Posterior cingulate gyrus (tissue), 11 donors: ENCODE results near the gene SLC19A1.
A peak's percentile ranks its signal among the peaks of the same experiment; 100 is the strongest.
"Not testable (repeated sequence)": the region's sequence is repeated elsewhere in the genome, so short reads cannot be mapped to it uniquely, and the experiment has no call there.

Experiments used
- DNase-seq, 10 donors: peaks; one replicate each; pipeline versions ENCODE4 v3.0.0 to v3.0.0-alpha.2; 2020 to 2021; ENCODE audit warnings: mixed read lengths in 3 of 10
- intact Hi-C: fragments of 100-400 bp; cut with DNase I; formaldehyde crosslinking; loops from one replicate; pipeline ENCODE4 v1.15.1; 2023

Gene SLC19A1

DNA sequence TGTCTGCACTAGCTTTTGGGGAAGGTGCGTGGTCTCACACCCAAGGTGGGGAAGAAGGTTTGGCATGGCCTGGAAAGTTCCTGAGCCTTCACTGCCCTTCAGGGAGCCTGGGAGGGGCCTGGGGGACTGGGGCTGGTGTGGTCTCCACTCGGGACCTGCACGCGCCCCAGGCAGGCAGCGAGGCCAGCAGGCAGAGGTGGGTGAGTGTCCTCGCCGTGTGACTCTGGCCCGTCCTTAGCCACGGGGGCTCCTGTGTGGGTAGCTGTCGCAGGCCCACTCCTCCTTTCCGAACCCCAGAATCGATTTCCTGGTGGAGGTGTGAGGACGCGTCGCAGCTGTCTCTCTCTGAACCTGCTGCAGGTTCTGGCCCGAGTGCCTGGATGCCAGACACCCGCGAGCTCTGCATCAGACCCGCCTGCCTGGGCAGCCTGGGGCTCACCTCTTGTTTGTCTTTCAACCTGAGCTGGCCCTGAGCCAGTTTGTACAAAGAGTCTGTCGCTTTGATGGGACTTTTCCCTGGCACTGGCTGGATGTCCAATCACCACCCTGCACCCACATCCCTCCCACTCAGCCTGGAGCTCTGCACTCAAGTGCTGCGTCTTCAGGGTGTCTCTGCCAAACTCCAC is 36.0 kb upstream of the SLC19A1 start:
- intact Hi-C loops = no loop called here
- DNase-seq = peak in 2 of 10 donors; percentile 66

DNA sequence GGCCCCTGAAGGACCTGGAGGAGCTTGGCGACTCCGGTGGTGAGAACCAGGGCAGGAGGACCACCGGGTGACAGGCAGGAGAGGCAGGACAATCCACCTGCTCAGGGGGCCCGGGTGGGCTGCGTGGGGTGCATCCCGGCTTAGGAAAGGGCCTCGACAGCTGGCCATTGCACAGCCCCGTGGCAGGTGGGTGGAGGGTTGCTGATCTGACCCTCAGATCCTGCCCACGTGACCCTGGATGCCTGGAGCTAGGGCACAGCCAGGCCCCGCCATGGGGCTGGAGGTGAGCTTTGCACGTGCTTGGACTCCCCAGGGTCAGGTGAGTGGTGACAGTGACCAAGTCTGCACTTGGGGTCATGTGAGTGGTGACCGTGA is 35.5 kb upstream of the SLC19A1 start:
- DNase-seq = peak in 1 of 10 donors; percentile 63
- intact Hi-C loops = no loop called here

DNA sequence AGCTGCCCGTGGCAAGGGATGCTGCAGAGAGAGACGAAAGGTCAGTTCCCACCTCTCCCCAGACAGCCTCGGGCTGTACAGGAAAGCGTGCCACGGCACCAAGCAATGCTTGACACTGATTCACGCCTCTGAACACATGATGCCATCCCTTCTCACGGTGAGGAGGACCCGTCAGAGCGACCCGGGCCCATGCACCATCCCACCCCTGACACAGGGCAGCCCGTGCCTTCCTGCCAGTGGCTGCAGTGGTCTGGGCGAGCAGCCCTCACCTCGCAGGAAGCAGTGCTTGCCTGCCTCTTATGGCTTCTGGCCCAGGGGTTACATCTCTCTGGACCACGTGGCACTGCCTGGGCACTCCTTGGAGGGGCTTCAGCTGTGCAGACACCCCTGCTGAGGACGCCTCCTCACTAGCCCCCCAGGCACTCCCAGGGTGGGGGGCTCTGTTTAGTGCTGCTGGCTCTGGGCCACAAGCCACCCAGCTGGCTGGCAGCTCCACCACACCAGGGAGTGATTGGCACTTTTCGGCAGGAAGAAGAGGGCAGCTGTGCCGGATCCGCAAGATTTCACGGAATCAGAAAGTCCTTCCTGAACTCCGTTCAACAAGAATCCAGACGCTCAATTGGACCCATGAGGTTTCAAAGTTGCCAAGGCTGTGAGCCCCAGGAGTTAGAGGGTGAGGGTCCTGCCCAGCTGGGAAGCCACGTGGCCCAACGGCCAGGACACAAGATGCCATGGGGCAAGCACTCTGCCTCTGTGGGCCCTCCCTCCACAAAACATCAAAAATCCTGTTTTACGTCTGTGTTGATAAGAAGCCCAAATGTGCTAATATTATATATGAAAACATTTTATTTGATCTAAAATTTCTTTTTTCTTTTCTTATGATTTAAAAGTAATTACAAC is 34.8 kb upstream of the SLC19A1 start:
- DNase-seq = peak in 3 of 10 donors; percentile 35 to 64 (median 46)
- intact Hi-C loops = no loop called here

DNA sequence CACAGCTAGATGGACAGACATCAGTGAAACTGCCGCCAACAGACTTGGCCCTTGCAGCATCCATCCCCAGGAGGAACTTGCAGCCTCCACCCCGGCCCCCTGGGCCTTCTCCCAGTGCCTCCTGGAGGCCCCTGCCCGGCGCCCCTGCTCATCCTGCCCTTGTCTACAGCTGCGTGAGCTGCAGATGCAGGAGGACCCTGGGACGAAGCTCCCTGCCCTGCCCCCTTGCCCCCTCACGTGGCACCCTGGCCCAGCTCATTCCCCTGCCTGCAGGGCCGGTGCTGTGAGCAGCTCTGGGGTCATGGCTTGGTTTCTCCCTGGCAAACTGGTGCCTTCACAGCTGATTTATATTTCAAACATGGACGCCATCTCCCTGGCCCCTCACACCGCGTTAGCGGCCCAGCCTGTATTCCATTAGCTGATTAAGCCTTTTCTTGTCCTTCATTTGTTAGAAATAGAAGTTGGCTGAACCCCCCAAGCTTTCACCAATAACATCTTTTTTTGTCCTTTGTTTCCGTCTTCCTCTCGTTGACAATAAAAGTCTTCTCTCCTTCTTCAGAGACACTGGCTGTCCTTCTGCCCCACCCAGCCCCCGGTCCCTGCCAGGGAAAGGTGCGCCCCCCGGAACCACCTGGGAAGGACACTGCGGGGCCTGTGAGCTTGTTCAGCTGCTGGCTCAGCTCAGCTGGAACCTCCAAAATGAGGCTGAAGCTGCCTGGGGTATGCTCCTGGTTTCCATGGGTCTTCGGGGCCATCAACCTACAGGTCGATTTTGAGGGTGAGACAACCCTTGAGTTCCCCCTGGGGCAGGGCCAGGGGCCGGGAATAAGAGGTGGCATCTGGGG is 34.0 kb upstream of the SLC19A1 start:
- intact Hi-C loops = no loop called here
- peak in 3 of 10 donors; percentile 42 to 71 (median 46) for DNase-seq

DNA sequence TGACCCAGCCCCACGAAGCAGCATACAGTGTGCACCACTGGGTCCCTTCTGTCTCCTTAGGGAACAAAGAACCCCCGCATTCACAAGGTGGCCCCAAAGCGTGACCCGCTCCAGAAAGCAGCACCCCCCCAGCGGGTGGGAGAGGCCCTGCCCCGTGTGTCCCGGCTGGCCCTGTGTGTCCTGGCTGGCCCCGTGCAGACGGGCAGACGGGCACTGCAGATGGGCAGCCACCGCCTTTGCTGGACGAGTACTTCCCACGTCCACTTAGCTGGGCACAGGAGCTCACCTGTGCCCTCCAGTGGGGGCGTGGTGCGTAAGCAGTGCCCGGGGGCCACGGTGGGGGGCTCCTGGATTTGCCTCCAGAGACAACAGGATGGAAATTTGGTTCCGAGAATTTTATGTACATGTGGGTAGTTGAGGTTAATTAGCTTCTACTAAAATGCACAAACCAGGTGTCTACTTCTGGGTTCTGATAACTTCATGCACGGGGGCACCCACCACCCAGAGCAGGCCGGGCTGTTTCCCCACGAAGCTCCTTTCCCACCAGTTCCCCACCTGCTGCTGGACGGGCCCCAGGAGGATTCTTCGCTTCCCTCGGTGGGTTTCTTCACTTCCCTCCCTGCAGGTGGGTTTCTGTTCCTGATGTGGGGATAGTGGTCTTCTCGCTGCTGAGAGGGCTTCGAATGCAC is 33.2 kb upstream of the SLC19A1 start:
- peak in 4 of 10 donors; percentile 5 to 77 (median 50) for DNase-seq
- intact Hi-C loops = no loop called here

DNA sequence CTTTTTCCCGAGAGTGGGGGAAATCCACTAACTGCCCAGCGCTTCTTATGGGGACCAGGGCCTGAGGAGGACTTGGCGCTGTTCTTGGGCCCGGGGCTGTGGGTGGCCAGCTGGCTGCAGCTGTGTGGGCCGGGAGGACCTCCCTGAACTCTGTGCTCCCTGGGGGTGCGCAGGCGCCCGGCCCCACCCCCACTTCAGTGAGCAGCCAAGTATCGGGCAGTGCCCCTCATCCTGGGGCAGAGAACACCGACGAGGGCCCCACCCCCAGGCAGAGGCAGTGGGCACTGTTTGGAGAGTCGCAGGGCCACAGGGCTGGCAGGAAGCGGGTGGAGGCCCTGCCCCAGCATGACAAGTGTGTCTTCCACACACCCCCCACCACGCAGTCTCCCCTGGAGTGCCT is 32.5 kb upstream of the SLC19A1 start:
- intact Hi-C loops = no loop called here
- DNase-seq = peak in 4 of 10 donors; percentile 16 to 76 (median 64)

DNA sequence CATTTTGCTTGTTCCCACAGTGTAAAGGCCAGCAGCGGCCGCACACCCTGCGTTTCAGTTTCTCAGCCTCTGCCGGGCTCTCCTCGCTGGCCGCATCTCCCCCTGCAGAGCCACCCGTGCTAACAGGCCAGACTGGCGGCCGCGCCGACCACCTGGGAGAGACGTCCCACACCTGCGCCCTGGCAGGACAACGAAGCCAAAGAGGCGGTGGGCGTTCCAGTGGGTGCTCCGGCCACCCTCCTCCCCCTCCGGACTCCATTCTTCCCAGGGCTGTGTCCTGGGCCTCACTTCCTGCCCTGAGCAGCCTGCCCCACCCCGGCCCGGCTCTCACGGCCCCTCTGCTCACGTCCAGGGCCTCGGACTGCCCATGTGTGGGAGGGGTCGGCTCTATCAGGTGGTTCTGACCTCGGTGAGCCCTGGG is 31.9 kb upstream of the SLC19A1 start:
- peak in 3 of 10 donors; percentile 46 to 59 (median 57) for DNase-seq
- intact Hi-C loops = no loop called here

DNA sequence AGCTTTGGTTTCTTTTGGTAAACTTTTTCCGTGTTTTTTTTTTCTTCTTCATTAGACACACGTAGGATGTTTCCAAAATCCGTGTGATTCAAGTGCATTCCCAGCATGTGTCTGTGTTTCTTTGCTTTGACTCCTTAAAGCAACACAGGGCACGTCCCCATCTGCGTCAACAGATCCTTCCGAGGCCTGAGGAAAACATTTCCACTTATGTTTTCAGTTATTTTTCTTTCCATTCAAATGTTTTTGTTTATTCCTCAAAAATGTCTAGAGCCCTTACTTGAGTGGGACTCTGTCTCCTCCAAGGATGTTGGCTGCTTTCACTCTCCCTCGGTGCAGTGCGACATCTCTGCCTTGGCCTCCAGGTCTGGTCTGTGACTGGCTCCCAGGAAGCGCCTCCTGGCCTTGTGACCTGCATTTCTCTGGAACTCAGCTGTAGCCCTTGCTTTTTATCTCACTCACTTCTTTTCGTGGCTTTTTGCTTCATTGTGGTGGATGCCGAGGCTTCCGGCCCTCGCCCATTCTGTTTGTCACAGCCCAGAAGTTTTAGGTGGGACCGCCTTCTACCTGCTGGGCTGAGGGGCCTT is 31.3 kb upstream of the SLC19A1 start:
- intact Hi-C loops = no loop called here
- peak in 3 of 10 donors; percentile 30 to 55 (median 31) for DNase-seq

DNA sequence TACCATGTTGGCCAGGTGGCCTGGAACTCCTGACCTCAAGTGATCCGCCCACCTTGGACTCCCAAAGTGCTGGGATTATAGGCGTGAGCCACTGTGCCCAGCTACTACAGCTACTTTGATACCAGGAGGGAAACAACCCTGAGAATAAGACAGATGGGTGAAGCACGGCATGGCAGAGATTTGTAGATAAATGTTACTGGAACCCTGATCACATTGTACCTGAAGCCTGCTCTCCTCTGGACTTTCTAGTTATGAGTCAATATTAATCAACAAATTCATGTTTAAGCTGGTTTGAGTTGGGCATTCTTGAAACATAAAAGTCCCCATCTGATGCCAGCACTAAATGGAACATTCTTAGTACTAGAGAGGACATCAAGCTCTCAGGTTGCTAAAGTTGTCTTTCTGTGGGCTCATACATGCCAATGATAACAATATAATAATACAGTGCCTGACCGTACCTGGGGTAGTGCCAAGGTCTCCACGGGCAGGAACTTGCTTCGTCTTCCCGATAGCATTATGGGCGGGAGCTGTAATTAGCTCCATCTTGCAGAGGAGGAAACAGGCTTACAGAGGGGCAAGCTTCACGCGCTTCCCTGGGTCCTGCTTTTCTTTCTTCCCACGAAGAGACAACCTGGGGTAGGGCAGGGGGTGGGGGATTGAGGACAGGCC is 30.7 kb upstream of the SLC19A1 start:
- intact Hi-C loops = no loop called here
- peak in 1 of 10 donors; percentile 32 for DNase-seq

DNA sequence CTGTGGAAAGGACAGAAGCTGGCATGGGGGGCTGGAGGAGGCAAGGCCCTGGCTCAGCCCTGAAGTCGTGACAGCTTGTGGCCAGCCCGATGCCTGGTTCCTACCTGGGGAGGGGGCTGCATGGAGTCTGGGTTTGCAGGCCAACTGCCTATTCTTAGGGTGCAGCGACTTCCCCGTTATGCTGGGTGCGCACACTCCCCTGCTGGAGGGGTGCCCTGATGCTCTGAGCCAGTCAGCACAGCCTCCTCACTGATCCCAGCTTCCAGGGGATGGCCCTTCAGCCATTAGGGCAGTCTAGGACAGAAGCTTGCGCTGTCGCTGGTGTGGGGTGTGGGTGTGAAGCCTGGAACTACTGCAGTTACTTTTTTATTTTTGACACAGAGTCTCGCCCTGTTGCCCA is 30.0 kb upstream of the SLC19A1 start:
- intact Hi-C loops = no loop called here
- peak in 2 of 10 donors; percentile 31 to 61 for DNase-seq

DNA sequence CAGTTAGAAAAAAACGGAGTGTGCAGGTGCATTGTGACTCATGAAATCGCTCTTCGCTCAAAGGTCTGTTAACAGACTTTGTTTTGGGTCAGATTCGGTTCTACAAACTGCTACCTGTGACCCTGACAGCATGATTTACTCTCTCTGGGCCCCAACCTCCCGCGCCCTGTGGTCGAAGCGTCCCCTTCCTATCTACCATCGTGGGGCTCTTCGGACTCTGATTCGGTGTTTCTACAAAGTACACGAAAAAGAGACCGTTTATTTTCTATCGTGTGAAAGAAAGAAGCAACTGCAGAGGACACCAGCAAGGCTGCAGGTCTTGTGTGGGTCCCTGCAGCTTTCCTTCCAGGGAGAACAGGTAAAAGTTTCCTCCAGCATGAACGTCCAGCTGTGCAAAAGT is 29.4 kb upstream of the SLC19A1 start:
- intact Hi-C loops = no loop called here
- no peak for DNase-seq

DNA sequence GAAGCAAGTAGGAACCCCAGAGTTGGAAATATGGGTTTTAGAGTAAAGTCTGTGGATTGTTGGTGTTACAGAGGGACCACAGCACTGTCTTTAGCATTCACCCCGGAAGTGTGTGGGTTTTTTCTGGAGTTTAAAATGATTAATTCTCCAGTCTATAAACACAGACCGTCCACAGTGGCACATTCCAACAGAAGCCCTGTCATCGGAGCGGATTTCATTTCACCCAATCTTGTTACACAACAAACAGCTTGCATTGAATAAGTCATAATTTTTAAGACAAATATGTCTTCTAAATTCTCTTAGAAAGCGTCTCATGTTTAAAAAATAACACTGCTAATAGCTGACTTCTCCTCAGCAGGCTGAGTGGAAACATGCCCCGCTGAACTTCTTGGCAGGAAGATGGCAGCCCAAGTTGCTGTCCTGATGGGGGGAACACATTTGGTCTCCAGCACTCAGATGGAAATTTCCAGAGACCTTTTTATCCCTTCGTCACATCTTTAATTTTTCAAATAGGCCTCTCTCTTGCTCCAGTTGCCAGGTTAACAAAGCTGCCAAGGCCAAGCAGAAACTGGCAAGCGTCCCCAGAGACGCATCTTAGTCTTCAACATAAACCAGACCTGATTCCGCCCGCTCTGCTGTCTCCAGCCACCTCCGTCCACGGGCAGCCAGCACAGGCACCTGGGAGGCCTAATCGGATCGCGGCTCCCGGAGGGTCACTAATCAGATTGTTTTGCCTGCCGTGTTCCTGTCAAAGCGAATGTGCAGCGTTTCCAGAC is 28.8 kb upstream of the SLC19A1 start:
- DNase-seq = peak in 2 of 10 donors; percentile 23 to 60
- intact Hi-C loops = no loop called here

DNA sequence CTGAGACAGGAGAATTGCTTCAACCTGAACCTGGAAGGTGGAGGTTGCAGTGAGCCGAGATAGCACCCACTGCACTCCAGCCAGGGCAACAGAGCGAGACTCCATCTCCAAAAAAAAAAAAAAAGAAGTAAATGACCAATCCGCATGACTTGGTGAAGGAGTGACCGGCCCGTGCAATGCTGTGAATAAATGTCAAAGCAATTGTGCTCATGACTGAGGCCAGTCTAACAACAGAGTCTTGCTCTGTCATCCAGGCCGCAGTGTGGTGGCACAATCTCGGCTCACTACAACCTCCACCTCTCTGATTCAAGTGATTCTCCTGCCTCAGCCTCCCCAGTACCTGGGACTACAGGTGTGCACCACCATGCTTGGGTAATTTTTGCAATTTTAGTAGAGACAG is 27.8 kb upstream of the SLC19A1 start:
- DNase-seq = peak in 1 of 10 donors; percentile 57
- intact Hi-C loops = no loop called here

DNA sequence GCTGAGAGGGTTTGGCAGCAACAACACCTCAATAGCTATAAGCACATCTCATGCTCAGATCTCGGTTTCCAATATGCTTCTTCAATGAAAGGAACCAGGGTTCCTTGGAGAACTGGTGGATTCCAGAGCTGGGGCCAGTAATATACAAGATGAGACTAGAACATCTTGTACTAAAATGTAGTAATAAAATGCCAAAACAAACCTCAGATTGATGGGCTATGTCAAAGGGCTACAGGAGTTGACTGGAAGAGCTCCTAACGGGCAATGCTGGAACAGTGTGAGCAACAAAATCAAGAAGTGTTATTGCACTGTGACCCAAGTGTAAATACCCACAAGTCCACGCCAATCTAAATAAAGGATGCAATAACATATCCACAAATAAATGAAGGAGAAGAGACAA is 26.1 kb upstream of the SLC19A1 start:
- no peak for DNase-seq
- intact Hi-C loops = no loop called here

DNA sequence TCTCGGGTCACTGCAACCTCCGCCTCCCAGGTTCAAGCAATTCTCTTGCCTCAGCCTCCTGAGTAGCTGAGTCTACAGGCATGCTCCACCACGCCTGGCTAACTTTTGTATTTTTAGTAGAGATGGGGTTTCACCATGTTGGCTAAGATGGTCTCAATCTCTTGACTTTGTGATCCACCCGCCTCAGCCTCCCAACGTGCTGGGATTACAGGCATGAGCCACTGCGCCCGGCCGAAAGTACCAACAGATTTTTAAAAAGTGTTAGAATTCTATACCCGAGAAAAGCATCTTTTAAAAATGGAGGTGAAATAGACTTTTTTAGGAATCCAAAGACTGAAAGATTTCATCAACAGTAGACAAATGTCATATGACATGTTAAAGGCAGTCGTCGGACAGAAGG is 21.9 kb upstream of the SLC19A1 start:
- intact Hi-C loops = not testable (repeated sequence)
- peak in 1 of 10 donors; percentile 62 for DNase-seq

DNA sequence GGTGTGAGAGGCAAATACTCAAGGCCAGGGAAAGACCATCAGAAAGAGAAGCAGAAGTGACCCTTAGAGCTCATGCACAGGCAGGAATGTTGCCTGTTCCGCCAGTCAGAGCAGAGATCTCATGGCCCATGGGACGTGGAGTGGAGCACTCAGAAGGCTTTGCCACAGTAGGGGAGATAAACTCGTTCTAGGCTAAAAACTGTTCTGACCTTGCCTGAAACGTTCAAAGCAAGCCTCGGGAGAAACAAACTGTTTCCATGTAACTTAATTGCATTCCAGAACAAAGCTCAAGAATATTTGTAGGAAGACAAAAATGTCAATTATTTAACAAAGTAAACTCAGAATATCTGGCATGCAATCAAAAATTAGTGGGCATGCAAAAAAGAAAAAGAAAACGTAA is 20.7 kb upstream of the SLC19A1 start:
- intact Hi-C loops = no loop called here

DNA sequence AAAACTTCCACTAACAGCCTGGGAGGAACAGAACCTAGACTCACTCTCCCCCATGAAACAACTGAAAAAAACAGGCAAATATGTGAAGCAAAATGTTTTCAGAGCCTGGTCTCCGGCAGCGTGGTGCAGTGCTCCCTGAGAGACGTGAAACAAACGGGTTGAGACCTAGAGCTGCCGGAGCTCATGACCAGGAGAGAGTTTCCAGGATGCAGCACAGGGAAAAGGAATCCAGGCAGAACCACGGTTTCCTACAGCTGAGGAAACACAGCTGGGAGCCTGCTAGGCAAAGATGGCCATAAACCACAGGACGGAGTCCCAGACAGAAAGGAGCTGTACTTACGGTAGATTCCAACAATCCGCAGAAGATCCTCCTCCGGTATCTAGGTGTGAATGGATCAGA is 20.2 kb upstream of the SLC19A1 start:
- intact Hi-C loops = no loop called here
- peak in 1 of 10 donors; percentile 2 for DNase-seq

More for the DNA sequence above, 20.7 kb upstream of the SLC19A1 start:
- peak in 1 of 10 donors; percentile 34 for DNase-seq

DNA sequence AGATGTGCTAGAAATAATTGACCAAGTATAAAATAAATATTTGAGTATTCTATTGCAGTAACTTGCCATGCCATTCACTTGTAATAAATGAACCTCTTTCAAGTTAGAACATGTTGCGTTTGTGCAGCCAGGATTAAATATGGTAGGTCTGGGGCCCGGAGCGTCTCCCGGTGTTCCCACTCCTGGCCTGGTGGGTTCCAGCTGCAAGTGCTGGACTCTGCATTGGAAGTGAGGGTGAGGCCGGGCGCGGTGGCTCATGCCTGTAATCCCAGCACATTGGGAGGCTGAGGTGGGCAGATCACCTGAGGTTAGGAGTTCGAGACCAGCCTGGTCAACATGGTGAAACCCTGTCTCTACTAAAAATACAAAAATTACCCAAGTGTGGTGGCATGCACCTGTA is 19.0 kb upstream of the SLC19A1 start:
- peak in 2 of 10 donors; percentile 1 to 59 for DNase-seq
- intact Hi-C loops = not testable (repeated sequence)
